HL-60 (cell line): ENCODE data around the gene DAGLA.

Experiments used
- GABPA ChIP-seq: IDR thresholded peaks from 2 replicates; pipeline ENCODE4 v1.6.1; 2012; ENCODE audit warnings: low read depth
- POLR2AphosphoS5 ChIP-seq: IDR thresholded peaks from 2 replicates; pipeline ENCODE4 v1.6.1; 2012; ENCODE audit warnings: low read depth
- TF ChIP-seq, protein P1 (sequence below): IDR thresholded peaks from one replicate; pipeline ENCODE4 v1.5.1; 2011; ENCODE audit warnings: low read length, control low read depth, inconsistent platforms; ENCODE audit not compliant: insufficient read depth
- TF ChIP-seq, protein P2 (sequence below): IDR thresholded peaks from 2 replicates; pipeline ENCODE4 v1.6.1; 2012; ENCODE audit warnings: low read depth; ENCODE audit not compliant: insufficient replicate concordance

DNA sequence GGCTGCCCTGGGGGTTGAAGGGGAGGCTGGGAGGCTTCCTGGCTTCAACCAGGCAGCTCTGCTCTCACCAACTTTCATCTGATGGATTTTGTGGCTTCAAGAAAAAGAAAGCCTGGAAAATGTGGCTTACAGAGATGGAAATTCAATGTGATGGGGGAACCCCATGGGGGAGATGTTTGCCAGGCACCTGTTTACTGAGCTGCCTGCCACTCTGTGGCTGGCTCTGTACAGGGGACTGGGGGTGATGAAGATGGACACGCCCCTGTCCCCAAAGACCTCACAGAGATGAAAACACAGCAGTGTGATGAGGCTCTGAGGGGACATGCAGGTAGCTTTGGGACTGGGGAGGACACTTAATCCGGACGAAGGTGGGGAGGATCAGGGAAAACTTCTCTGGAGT is 102.1 kb downstream of the DAGLA start:
- TF ChIP-seq, protein P1, sequence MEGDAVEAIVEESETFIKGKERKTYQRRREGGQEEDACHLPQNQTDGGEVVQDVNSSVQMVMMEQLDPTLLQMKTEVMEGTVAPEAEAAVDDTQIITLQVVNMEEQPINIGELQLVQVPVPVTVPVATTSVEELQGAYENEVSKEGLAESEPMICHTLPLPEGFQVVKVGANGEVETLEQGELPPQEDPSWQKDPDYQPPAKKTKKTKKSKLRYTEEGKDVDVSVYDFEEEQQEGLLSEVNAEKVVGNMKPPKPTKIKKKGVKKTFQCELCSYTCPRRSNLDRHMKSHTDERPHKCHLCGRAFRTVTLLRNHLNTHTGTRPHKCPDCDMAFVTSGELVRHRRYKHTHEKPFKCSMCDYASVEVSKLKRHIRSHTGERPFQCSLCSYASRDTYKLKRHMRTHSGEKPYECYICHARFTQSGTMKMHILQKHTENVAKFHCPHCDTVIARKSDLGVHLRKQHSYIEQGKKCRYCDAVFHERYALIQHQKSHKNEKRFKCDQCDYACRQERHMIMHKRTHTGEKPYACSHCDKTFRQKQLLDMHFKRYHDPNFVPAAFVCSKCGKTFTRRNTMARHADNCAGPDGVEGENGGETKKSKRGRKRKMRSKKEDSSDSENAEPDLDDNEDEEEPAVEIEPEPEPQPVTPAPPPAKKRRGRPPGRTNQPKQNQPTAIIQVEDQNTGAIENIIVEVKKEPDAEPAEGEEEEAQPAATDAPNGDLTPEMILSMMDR = no peak
- TF ChIP-seq, protein P2, sequence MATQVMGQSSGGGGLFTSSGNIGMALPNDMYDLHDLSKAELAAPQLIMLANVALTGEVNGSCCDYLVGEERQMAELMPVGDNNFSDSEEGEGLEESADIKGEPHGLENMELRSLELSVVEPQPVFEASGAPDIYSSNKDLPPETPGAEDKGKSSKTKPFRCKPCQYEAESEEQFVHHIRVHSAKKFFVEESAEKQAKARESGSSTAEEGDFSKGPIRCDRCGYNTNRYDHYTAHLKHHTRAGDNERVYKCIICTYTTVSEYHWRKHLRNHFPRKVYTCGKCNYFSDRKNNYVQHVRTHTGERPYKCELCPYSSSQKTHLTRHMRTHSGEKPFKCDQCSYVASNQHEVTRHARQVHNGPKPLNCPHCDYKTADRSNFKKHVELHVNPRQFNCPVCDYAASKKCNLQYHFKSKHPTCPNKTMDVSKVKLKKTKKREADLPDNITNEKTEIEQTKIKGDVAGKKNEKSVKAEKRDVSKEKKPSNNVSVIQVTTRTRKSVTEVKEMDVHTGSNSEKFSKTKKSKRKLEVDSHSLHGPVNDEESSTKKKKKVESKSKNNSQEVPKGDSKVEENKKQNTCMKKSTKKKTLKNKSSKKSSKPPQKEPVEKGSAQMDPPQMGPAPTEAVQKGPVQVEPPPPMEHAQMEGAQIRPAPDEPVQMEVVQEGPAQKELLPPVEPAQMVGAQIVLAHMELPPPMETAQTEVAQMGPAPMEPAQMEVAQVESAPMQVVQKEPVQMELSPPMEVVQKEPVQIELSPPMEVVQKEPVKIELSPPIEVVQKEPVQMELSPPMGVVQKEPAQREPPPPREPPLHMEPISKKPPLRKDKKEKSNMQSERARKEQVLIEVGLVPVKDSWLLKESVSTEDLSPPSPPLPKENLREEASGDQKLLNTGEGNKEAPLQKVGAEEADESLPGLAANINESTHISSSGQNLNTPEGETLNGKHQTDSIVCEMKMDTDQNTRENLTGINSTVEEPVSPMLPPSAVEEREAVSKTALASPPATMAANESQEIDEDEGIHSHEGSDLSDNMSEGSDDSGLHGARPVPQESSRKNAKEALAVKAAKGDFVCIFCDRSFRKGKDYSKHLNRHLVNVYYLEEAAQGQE = no peak
- TF ChIP-seq GABPA (no peak), POLR2AphosphoS5 (no peak)
